Ramos (cell line): Measurements from ENCODE around the gene EMC8.

Experiments used
- in situ Hi-C: fragments of 300-500 bp; cut with MboI; formaldehyde crosslinking; loops from one replicate; pipeline ENCODE4 v1.14.3; 2022; ENCODE audit warnings: low sequenced_read_pairs; ENCODE audit not compliant: unreplicated experiment

Gene EMC8

DNA sequence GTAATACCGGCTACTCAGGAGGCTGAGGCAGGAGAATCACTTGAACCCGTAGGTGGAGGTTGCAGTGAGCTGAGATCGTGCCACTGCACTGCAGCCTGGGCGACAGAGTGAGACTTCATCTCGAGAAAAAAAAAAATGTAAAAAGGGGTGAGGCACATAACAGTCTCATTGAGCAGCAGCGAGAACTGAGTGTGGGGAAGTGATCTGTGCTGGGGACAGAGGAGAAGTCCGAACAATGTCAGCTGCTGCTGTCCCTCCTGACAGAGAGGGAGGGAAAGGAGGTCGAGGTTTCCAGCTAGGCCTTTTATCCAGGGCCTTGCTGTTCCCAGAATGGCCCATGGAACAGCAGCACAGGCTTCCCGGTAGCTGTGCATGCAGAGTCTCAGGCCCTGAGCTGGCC is 62.4 kb downstream of the EMC8 start:
- in situ Hi-C loops = no loop called here

DNA sequence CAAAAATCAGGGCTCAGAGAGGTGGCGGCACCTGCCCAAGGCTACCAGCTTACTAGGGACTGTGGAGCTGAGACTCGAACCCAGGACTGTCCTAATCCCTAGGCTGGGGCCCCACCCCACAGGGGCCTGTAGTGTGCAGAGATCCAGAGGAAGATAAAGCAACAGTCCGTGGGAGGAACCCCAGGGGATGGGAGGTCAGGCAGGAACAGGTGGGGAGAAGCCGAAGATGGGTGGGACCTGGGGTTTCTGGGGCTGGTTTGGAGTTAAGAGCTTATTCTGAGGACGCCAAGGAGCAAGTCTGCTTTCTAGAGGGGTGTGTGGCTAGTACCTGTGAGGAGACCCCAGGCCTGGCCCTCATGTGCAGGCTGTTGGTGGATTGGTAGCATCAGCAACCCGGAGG is 63.4 kb downstream of the EMC8 start:
- in situ Hi-C loops = no loop called here

DNA sequence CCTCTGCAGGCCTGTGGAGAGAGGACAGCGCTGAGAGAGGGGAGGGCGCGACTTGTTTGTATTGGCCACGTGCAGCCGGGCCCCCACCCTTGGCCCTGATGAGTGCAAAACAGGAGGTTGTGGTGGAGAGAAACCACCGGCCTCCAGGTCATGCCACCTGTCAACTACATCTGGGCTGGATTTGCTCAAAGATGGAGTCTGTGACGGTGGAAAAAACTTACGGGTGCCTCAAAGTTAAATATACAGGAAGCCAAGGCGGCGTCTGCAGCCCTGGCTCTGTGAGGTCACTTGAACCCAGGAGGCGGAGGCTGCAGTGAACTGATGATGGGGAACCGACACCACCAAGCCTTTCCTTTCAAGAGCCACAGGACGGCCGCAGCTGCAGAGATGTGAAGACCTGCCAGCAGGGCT is 64.1 kb downstream of the EMC8 start:
- in situ Hi-C loops = no loop called here

DNA sequence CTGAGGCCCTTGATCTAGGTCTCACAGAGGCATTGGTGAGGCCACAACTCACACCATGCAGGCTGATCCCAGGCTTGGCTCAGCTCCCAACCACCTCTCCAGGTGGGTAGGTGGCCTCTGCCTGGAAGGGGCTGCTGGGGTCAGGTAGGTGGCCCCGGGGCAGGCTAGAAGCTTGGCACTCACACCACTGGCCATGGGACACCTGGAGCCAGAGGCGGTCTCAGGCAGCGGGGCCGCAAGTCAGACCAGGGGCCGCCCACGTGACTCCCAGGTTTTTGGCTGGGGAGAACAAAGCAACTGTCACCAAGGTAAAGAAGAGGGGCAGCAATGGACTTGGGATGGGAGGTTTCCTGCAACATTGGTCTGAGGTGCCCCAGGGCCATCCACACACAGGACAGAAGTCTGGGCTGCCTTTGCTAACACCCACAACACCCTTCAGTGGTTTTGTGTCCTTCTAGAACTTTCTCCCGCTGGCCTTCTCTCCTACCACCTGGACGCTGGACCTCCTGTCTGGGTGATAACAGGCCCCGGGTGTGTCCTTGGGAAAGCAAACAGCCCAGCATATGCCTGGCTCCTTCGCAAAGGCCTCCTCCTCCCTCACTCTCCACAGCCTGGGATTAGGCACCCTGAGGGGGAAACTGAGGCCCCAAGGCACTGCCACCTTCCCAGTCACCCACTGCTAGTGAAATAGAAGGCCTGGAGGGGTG is 64.9 kb downstream of the EMC8 start:
- in situ Hi-C loops = no loop called here

DNA sequence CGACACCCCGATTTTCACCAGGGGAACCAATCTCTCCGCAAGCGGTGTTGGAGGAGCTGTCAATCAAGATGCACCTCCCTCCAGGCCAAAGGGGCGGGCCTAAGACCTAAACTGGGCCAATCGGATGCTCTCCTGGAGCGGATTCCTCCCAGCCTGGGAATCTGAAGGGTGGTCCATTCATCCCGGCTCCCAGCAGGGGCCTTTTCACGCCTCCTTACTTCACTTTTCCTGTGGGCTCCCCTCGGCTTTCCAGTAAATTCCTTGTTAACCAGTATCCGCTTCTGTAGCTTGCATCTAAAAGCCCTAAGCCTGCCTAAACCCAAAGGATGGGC is 65.5 kb downstream of the EMC8 start:
- in situ Hi-C loops = no loop called here

DNA sequence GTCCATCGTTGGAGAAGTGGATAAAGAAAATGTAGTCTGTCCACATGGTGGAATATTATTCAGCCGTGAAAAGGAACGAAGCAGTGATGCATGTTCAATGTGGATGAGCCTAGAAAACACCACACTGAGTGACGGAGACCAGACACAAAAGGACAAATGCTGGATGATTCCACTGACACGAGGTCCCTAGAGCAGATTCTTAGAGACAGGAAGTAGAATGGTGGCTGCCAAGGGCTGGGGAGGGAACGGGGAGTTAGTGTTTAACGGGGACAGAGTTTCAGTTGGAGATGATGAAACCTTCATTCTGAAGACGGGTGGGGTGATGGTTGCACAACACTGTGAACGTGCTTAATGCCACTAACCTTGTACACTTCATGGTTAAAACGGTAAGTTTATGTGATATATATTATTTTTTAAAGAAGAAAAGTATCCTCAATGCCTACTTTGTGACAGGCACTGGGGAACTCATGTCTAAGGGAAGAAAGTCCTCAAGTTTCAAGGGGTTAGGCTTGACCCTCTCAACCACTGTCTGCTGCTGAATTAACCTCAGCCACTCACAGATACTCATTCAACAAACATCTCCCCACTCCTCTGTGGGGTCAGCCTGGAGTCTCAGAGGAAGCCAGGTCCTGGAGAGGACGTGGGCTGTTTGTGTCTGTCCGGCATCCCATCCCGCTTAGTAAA is 66.0 kb downstream of the EMC8 start:
- in situ Hi-C loops = no loop called here

DNA sequence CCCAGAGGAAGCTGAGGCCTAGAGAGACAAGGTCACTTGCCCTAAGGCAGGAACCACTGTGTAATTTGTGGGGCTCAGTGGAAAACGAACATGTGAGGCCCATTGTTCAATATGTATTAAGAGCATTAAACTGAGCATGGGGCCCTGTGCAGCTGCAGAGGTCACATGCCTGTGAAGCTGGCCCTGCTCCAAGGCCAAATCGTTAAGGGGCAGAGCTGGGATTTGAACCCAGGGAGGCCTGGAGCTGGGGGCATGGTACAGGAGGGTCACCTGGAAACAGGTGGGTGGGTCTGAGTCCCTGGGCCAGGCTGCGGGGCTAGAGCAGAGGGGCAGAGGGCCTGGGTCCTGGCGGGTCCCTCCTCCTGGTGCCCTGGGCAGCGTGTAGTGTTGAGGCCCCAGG is 68.2 kb downstream of the EMC8 start:
- in situ Hi-C loops = no loop called here

DNA sequence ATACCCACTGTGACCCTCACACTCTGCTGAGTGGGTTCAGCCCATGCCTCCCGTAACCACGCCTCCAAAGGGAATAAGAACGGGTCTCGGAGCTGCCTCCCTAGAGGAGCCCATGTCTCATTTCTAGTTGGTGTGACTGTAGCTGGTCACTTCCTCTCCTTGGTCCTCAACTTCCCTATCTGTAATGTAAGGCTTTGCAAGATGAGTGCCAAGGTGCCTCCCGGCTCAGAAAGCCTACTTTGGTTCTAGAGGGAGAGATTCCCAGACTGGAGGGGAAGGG is 69.2 kb downstream of the EMC8 start:
- in situ Hi-C loops = no loop called here

DNA sequence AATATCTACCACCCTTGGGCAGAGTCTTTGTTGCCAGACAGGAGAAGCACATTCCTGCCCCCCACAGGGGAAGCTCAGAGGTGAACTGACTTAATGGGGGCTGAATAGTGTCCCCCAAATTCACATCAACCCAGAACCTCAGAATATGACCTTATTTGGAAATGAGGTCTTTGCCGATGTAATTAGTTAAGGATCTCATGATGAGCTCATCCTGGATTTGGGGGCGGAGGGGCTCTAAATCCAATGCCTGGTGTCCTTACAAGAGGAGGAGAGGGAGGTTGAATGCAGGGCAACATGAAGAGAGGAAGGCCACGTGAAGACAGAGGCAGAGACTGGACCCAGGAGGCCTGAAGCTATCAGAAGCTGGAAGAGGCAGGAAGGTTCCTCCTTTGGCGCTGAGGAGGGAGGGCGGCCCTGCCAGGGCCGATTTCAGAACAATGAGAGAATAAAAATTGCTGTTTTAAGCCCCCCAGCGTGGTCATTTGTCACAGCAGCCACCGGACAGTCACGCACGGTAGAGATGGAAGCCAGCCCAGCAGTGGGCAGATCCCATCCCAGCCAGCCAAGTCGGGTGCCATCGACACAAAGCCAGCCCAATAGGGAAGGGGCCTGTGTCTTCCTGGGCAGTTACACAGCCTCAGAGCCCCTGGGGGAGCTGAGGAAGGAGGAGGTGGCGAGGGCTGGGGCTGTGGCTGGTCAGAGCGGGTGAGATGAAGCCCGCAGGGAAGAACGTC is 69.7 kb downstream of the EMC8 start:
- in situ Hi-C loops = no loop called here

DNA sequence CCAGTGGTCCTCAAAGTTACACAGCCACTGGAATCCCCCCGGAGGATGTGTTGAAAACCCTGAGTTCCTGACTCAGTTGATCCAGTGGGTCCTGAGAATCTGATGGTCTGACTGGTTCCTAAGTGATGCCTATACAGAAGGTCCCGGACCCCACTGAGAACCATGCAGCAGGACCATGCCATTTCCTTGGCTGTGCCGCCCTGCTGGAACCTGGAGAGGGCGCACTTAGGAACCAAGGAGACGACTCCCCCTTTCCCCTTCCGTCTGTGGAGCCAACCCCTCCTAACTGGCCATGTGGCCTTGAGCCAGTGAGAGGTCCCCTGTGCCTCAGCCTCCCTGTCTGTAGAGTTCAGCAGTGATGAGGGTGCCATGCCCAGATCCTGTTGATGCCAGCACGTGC is 70.5 kb downstream of the EMC8 start:
- in situ Hi-C loops = no loop called here
